HEK293T (cell line): Measurements from ENCODE around the gene NR2C2.

Experiments
- BHLHE40 ChIP-seq: fragments of 450-650 bp; IDR thresholded peaks from 2 replicates; pipeline ENCODE4 v1.6.1; 2016; ENCODE audit warnings: mild to moderate bottlenecking, moderate library complexity, borderline replicate concordance
- ELF4 ChIP-seq: fragments of 450-650 bp; IDR thresholded peaks from 2 replicates; pipeline ENCODE4 v1.6.1; 2017; ENCODE audit warnings: antibody characterized with exemption
- FOXM1 ChIP-seq: fragments of 450-650 bp; IDR thresholded peaks from 2 replicates; pipeline ENCODE4 v1.6.1; 2017; ENCODE audit warnings: mild to moderate bottlenecking, borderline replicate concordance
- HDGF ChIP-seq: fragments of 450-650 bp; IDR thresholded peaks from 2 replicates; pipeline ENCODE4 v1.6.1; 2017; ENCODE audit warnings: antibody characterized with exemption, borderline replicate concordance
- LEF1 ChIP-seq: fragments of 450-650 bp; IDR thresholded peaks from 2 replicates; pipeline ENCODE4 v1.6.1; 2017; ENCODE audit warnings: mild to moderate bottlenecking, borderline replicate concordance
- NFRKB ChIP-seq: fragments of 450-650 bp; IDR thresholded peaks from 2 replicates; pipeline ENCODE4 v1.6.1; 2016; ENCODE audit warnings: mild to moderate bottlenecking, moderate library complexity
- SP1 ChIP-seq: fragments of 450-650 bp; IDR thresholded peaks from 2 replicates; pipeline ENCODE4 v1.6.1; 2017
- SUZ12 ChIP-seq: fragments of 450-650 bp; IDR thresholded peaks from 2 replicates; pipeline ENCODE4 v1.6.1; 2016; ENCODE audit warnings: mild to moderate bottlenecking
- ZNF384 ChIP-seq: fragments of 450-650 bp; IDR thresholded peaks from 2 replicates; pipeline ENCODE4 v1.6.1; 2016

GRCh38 chr3:15097891-15098290 lies 150.5 kb downstream of the NR2C2 start:
- TF ChIP-seq ZNF384 (no peak), LEF1 (no peak), SUZ12 (no peak), ELF4 (no peak), BHLHE40 (no peak), HDGF (no peak), NFRKB (no peak), FOXM1 (no peak), SP1 (no peak)
